ENCODE results near the gene ELAC1. TPM values are rescaled to one million over a fixed set of nuclear protein-coding genes. Genes with fewer than 3 reads are reported as not detected.
A peak's percentile ranks its signal among the peaks of the same experiment; 100 is the strongest.

The ELAC1 gene
- total and polyA plus RNA-seq, 2 of the 8 experiments (the other 6 are each of a cell fraction or from before 2014, with no cell fraction given) = 2.3 to 3.4 TPM

- Histone ChIP-seq H3K36me3 (ENCODE audit: control insufficient read depth in 2 of 4, insufficient read depth in 4 of 4, low read length in 3 of 4) (no peaks in the 10 kb centered on the region), H3K79me2 (ENCODE audit: control insufficient read depth in 1 of 2, insufficient read depth in 2 of 2, low read length in 2 of 2) (no peaks in the 10 kb centered on the region), H4K8ac (ENCODE audit: extremely low read depth, insufficient read depth, low read length) (no peak overlapping the region; the same call in 1 of the 2 replicates), H2BK20ac (ENCODE audit: low read length) (peak overlapping the region; percentile 3; the same call in 1 of the 2 replicates), H3K23me2 (ENCODE audit: low read depth, low read length) (no peaks in the 10 kb centered on the region), H4K20me1 (replicated peaks in 1 of 2; ENCODE audit: control insufficient read depth in 1 of 2, insufficient read depth in 2 of 2, low read length in 2 of 2) (no peaks in the 10 kb centered on the region), H3K56ac (replicated peaks; ENCODE audit: insufficient read length, low read depth, low read length) (no peak overlapping the region), H2AK5ac (ENCODE audit: low read depth, low read length) (no peak overlapping the region), H3K4me1 (replicated peaks in 1 of 4; ENCODE audit: control insufficient read depth in 3 of 4, insufficient read depth in 4 of 4, low read length in 3 of 4) (peaks cover 4 to 17% (median 9%) of the 10 kb centered on the region in 4 experiments), H3K27ac (ENCODE audit: low read depth, low read length) (peak overlapping the region; percentile 18; the same call in 1 of the 2 replicates), H3K18ac (ENCODE audit: extremely low read depth, low read length) (peak overlapping the region; percentile 53), H3K4me2 (ENCODE audit: insufficient read depth in 1 of 2, low read depth in 2 of 2, low read length in 2 of 2) (peak overlapping the region; percentile 2 to 42; a peak in 2 of 4 replicates), H4K5ac (ENCODE audit: insufficient read length, low read depth, low read length) (no peak overlapping the region), H2BK15ac (ENCODE audit: low read length) (no peak overlapping the region), H3K79me1 (ENCODE audit: low read depth, low read length) (no peaks in the 10 kb centered on the region), H3K27me3 (replicated peaks in 1 of 4; ENCODE audit: control insufficient read depth in 3 of 4, extremely low read depth in 1 of 4, insufficient read depth in 3 of 4, low read length in 3 of 4) (no peaks in the 10 kb centered on the region), H3K9ac (replicated peaks in 1 of 4; ENCODE audit: extremely low read depth in 1 of 4, low read depth in 3 of 4, low read length in 3 of 4) (no peak overlapping the region), H2BK120ac (replicated peaks; ENCODE audit: low read depth, low read length) (peak overlapping the region; percentile 29), H3K9me3 (ENCODE audit: insufficient read depth in 2 of 2, low read depth in 1 of 2, low read length in 1 of 2) (no peaks in the 10 kb centered on the region), H2BK12ac (ENCODE audit: low read depth, low read length) (peak overlapping the region; percentile 84), H3K4ac (replicated peaks; ENCODE audit: insufficient read length, low read depth, low read length) (no peak overlapping the region), H3K23ac (ENCODE audit: insufficient read length) (no peak overlapping the region), H2AFZ (ENCODE audit: low read length) (peak overlapping the region; percentile 70), H3K4me3 (ENCODE audit: extremely low read depth in 1 of 4, insufficient read depth in 2 of 4, low read depth in 3 of 4, low read length in 4 of 4) (no peak overlapping the region), H3K14ac (ENCODE audit: insufficient read length) (no peak overlapping the region), H2BK5ac (ENCODE audit: low read depth, low read length) (peak overlapping the region; percentile 77; the same call in 1 of the 2 replicates), H4K91ac (replicated peaks; ENCODE audit: insufficient read length, low read length) (peak overlapping the region; percentile 22)
- ChIA-PET CTCF (ENCODE audit: partially characterized antibody) (interaction anchor here (0.7 to 1.4 kb wide), 7 partner anchors 9 to 196 kb away, joined by 3 read pairs; no protein-coding TSS in a partner anchor), POLR2A (ENCODE audit: partially characterized antibody) (interaction anchor here (0.8 to 1.9 kb wide), 8 partner anchors 11 to 139 kb away, joined by 3 to 6 read pairs (median 4); partner anchors contain the start of genes ELAC1, ME2 and SMAD4)
- FAIRE-seq (peak; percentile 78), DNase-seq (ENCODE audit: low read depth in 1 of 2, low spot score in 2 of 2) (peak in 1 of 2 experiments; percentile 56)
- WGBS, 2 experiments (ENCODE audit: extremely low coverage in 1 of 2, insufficient coverage in 1 of 2, insufficient read length in 1 of 2, insufficient replicate concordance in 2 of 2, low coverage in 1 of 2, low lambda C conversion rate in 2 of 2, missing lambda C conversion rate in 1 of 2) = 66% methylated on average over 8 of the region's 8 CpGs; no CpG with 5 or more reads in 1 of the 2 experiments
- peak; percentile 69; the same call in 1 of the 2 replicates for TF ChIP-seq KDM1A (IDR thresholded peaks at IDR 0.05; ENCODE audit: borderline replicate concordance, low read length)
- 0 out of 2 replicates have a peak, but pooled peaks have one; percentile 56 for TF ChIP-seq TCF12 (IDR thresholded peaks at IDR 0.05; ENCODE audit: low read depth, low read length)
- no peak for TF ChIP-seq NANOG (IDR thresholded peaks at IDR 0.05; ENCODE audit: insufficient read depth, low read depth, low read length, poor library complexity, severe bottlenecking)
- TF ChIP-seq SIX5 (IDR thresholded peaks at IDR 0.05; ENCODE audit: low read depth, low read length) = no peak
- 0 out of 2 replicates have a peak, but pooled peaks have one; percentile 2 for TF ChIP-seq POU5F1 (IDR thresholded peaks at IDR 0.05; ENCODE audit: low read depth, low read length)
- TF ChIP-seq EGR1 (IDR thresholded peaks at IDR 0.05; ENCODE audit: borderline replicate concordance, low read depth, low read length) = no peak
- no peak for TF ChIP-seq CHD2 (IDR thresholded peaks at IDR 0.05; ENCODE audit: low read length)
- peak; percentile 94 for TF ChIP-seq TEAD4 (IDR thresholded peaks at IDR 0.05; ENCODE audit: low read depth, low read length)
- TF ChIP-seq CREB1 (IDR thresholded peaks at IDR 0.05) = no peak
- 0 out of 2 replicates have a peak, but pooled peaks have one; percentile 11 for TF ChIP-seq TBP (IDR thresholded peaks at IDR 0.05; ENCODE audit: low read depth, low read length)
- no peak for TF ChIP-seq ATF2 (IDR thresholded peaks at IDR 0.05; ENCODE audit: low read length)
Observed at GRCh38 chr18:51017140-51017879, 49.5 kb downstream of the ELAC1 start.

Data from H1 (cell line).